HEK293T (cell line): ENCODE measurements around the gene MARCKS.
A peak's percentile ranks its signal among the peaks of the same experiment; 100 is the strongest.

Source experiments
- CTCF ChIA-PET: fragments of 350-600 bp; formaldehyde crosslinking; extraction: SDS; loops from one replicate; lab custom pipeline; 2021; ENCODE audit warnings: antibody characterized with exemption, inconsistent platforms; lab: Yijun Ruan, JAX
- POLR2A ChIA-PET: fragments of 350-600 bp; formaldehyde crosslinking; extraction: SDS; loops from one replicate; lab custom pipeline; 2020; ENCODE audit warnings: antibody characterized with exemption, inconsistent platforms; lab: Yijun Ruan, JAX
- DNase-seq: peaks from one replicate; pipeline ENCODE4 v3.0.0; 2012; ENCODE audit warnings: mixed read lengths; ENCODE audit errors: extremely low spot score
- ARNT ChIP-seq: fragments of 450-650 bp; IDR thresholded peaks from 2 replicates; pipeline ENCODE4 v1.6.1; 2017; ENCODE audit warnings: mild to moderate bottlenecking
- BHLHE40 ChIP-seq: fragments of 450-650 bp; IDR thresholded peaks from 2 replicates; pipeline ENCODE4 v1.6.1; 2016; ENCODE audit warnings: mild to moderate bottlenecking, moderate library complexity, borderline replicate concordance
- CTBP1 ChIP-seq: fragments of 450-650 bp; IDR thresholded peaks from 2 replicates; pipeline ENCODE4 v1.6.1; 2016; ENCODE audit warnings: borderline replicate concordance
- ELF4 ChIP-seq: fragments of 450-650 bp; IDR thresholded peaks from 2 replicates; pipeline ENCODE4 v1.6.1; 2017; ENCODE audit warnings: antibody characterized with exemption
- FOXA1 ChIP-seq: fragments of 450-650 bp; IDR thresholded peaks from 2 replicates; pipeline ENCODE4 v1.6.1; 2016; ENCODE audit warnings: mild to moderate bottlenecking
- FOXK2 ChIP-seq: fragments of 450-650 bp; IDR thresholded peaks from 2 replicates; pipeline ENCODE4 v1.6.1; 2016; ENCODE audit warnings: mild to moderate bottlenecking
- FOXM1 ChIP-seq: fragments of 450-650 bp; IDR thresholded peaks from 2 replicates; pipeline ENCODE4 v1.6.1; 2017; ENCODE audit warnings: mild to moderate bottlenecking, borderline replicate concordance
- HDGF ChIP-seq: fragments of 450-650 bp; IDR thresholded peaks from 2 replicates; pipeline ENCODE4 v1.6.1; 2017; ENCODE audit warnings: antibody characterized with exemption, borderline replicate concordance
- L3MBTL2 ChIP-seq: fragments of 450-650 bp; conservative IDR thresholded peaks from 2 replicates; pipeline ENCODE4 v1.6.1; 2016; ENCODE audit warnings: mild to moderate bottlenecking
- LEF1 ChIP-seq: fragments of 450-650 bp; IDR thresholded peaks from 2 replicates; pipeline ENCODE4 v1.6.1; 2017; ENCODE audit warnings: mild to moderate bottlenecking, borderline replicate concordance
- NFRKB ChIP-seq: fragments of 450-650 bp; IDR thresholded peaks from 2 replicates; pipeline ENCODE4 v1.6.1; 2016; ENCODE audit warnings: mild to moderate bottlenecking, moderate library complexity
- SP1 ChIP-seq: fragments of 450-650 bp; IDR thresholded peaks from 2 replicates; pipeline ENCODE4 v1.6.1; 2017
- SUZ12 ChIP-seq: fragments of 450-650 bp; IDR thresholded peaks from 2 replicates; pipeline ENCODE4 v1.6.1; 2016; ENCODE audit warnings: mild to moderate bottlenecking
- TARDBP ChIP-seq: fragments of 450-650 bp; IDR thresholded peaks from 2 replicates; pipeline ENCODE4 v1.6.1; 2016
- ZNF384 ChIP-seq: fragments of 450-650 bp; IDR thresholded peaks from 2 replicates; pipeline ENCODE4 v1.6.1; 2016
- TF ChIP-seq, protein P1 (sequence below): fragments of 450-650 bp; IDR thresholded peaks from 2 replicates; pipeline ENCODE4 v1.6.1; 2016

The MARCKS gene, protein sequence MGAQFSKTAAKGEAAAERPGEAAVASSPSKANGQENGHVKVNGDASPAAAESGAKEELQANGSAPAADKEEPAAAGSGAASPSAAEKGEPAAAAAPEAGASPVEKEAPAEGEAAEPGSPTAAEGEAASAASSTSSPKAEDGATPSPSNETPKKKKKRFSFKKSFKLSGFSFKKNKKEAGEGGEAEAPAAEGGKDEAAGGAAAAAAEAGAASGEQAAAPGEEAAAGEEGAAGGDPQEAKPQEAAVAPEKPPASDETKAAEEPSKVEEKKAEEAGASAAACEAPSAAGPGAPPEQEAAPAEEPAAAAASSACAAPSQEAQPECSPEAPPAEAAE

DNA sequence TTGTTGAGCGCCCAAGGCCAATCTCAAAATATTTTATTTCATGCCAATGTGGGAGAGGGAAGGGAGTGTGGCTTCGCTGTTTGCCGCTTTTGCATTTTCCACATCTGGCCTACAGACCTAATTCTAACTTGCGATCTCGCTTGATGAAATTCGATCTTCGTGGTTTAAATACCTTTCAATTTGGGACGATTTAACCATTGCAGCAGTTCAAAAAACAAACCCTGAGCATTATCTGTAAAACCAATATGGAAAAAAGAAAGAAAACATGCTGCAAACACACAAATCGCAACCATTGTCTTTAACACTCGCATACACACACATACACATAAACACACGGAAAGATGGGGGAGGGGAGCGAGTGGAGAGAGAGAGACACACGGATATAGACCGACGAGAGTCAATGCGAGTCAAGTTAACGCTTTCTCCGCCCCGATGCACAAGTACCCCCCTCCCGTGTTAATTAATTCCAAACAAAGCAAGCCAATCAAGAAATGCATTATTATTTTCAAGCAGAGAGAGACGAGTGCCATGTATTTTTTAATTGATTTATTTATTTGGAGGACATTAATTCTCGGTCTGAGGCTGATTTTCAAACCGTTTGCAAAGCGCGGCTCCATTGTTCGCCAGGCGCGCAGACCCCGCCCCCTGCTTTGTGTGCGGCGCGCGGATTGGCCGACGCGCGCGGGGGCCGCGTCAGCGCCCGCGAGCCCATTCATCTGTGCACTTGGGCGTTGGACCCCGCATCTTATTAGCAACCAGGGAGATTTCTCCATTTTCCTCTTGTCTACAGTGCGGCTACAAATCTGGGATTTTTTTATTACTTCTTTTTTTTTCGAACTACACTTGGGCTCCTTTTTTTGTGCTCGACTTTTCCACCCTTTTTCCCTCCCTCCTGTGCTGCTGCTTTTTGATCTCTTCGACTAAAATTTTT is at the start of gene MARCKS:
Gene MARCKS, plus strand, starts transcription at position 721 of the 931 bp plus-strand sequence. CDS start 401 bp downstream, outside the sequence.
- DNase-seq: peak; percentile 80
- POLR2A ChIA-PET: interaction anchor here (1.0 to 3.0 kb wide), 3 partner anchors 10 to 35 kb away, joined by 4 to 13 read pairs (median 5); no protein-coding TSS in a partner anchor

DNA sequence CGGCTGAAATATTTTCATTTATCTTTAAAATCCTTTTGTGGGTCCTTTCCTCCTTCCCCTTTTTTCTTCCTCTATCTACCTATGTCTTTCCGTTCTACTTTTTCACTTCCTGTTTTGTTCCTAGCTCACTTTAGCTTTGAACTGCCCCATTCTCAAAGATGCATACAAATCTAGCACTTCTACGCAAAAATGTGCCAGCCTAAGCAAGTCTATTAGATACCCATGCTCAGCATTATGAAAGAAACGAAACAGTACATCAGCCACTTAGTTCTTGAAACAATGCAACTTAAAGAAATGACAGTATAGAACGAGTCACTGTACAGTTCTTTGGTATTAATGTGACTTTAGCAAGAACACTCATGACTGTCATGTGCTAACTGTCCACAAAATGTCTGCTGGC is 47.3 kb upstream of the MARCKS start:
- DNase-seq: no peak
- POLR2A ChIA-PET: no interaction called here
- no peak for TF ChIP-seq SUZ12
- TF ChIP-seq L3MBTL2: no peak
- no peak for TF ChIP-seq FOXK2
- TF ChIP-seq FOXM1: no peak
- TF ChIP-seq BHLHE40: no peak
- TF ChIP-seq, protein P1, sequence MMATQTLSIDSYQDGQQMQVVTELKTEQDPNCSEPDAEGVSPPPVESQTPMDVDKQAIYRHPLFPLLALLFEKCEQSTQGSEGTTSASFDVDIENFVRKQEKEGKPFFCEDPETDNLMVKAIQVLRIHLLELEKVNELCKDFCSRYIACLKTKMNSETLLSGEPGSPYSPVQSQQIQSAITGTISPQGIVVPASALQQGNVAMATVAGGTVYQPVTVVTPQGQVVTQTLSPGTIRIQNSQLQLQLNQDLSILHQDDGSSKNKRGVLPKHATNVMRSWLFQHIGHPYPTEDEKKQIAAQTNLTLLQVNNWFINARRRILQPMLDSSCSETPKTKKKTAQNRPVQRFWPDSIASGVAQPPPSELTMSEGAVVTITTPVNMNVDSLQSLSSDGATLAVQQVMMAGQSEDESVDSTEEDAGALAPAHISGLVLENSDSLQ: no peak
- TF ChIP-seq HDGF: no peak
- no peak for TF ChIP-seq ELF4
- TF ChIP-seq SP1: no peak
- CTCF ChIA-PET: no interaction called here

More for the DNA sequence above, at the start of gene MARCKS:
- peak; percentile 78 for TF ChIP-seq L3MBTL2
- TF ChIP-seq ZNF384: no peak
- TF ChIP-seq HDGF: no peak
- TF ChIP-seq CTBP1: peak; percentile 85
- no peak for TF ChIP-seq NFRKB
- CTCF ChIA-PET: interaction anchor here (1.4 kb wide), 1 partner anchor 367 kb away, joined by 3 read pairs; no protein-coding TSS in a partner anchor

DNA sequence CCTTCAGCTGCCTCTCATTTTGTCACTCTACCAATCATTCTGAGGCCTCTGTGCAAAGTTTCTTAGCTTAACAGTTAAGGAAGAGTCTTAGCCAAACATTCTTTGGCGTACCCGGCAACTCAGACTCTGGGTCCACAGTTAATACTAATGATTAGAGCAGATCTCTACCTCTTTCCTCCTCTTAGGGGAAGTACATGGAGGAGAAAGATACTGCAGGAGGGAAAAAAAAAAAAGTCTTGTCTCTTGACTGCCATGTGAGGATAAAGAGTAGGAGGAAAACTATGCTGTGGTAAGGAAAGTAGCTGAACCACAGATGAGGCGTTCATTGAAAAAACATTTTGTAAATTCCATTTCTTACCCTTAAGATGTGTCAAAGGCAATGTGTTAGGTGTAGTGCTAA is 44.0 kb upstream of the MARCKS start:
- TF ChIP-seq ELF4 (no peak), FOXA1 (no peak), ZNF384 (no peak), TARDBP (no peak), NFRKB (no peak), FOXK2 (no peak), ARNT (no peak), FOXM1 (no peak), CTBP1 (no peak), BHLHE40 (no peak), LEF1 (no peak)
- no peak for DNase-seq
- POLR2A ChIA-PET: no interaction called here
- CTCF ChIA-PET: no interaction called here

DNA sequence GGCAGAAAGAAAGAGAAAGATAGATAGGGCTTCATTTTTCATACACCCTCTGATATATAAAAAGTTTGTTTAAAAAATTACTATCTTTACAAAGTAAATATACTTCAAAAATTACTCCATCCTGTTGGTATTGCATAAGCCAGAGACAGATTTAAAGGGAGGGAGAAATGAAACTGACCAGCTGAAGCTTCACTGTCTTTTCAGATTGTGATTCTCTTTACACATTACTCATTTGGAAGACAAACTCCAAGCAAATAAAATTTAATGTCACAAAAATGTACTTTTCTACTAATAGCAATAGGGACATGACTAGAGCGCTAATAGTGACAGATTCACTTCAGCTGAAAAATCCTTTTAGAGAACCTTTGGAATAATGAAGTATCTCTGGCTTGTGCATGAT is 38.6 kb upstream of the MARCKS start:
- TF ChIP-seq ELF4: no peak
- TF ChIP-seq L3MBTL2: no peak
- no peak for TF ChIP-seq CTBP1
- TF ChIP-seq FOXK2: no peak
- no peak for TF ChIP-seq LEF1
- TF ChIP-seq SP1: no peak
- TF ChIP-seq ARNT: no peak
- no peak for TF ChIP-seq FOXA1
- TF ChIP-seq TARDBP: no peak
- no peak for TF ChIP-seq ZNF384
- TF ChIP-seq BHLHE40: no peak
- ChIA-PET POLR2A (no interaction called here), CTCF (no interaction called here)
- DNase-seq: no peak

DNA sequence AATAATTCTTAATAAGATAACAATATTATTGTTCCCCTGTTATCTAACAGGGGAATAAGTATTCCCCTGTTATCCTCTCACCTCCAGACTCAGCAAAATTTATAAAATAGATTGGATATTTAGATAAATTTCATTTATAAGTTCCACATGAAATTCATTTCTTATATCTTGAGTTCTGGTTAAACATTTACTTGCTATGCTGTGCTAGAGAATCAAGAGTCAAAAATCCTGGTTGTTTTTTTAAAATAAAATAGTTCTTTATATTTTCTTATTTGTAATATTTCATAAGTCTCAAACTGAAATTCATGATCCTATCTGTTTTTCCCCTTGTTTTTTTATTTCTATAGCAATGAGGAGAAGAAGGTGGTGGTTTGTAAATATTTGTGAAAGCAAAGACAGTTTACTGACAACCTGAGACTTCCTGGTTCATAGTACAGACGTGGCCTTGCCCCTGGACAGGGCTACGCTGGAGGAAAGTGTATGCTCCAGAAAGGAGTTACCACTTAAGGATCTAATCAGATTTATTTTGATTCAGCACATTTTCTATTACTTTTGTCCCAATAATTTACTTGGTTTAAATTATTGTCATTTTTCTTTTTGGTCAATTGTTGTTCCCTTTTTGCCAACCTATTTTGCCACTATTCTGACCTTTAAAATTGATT is 37.8 kb upstream of the MARCKS start:
- TF ChIP-seq ARNT: no peak
- no peak for TF ChIP-seq SUZ12
- no peak for TF ChIP-seq SP1
- no peak for TF ChIP-seq FOXM1
- TF ChIP-seq FOXA1: no peak
- no peak for TF ChIP-seq TARDBP
- TF ChIP-seq NFRKB: no peak
- TF ChIP-seq, protein P1: no peak
- no peak for TF ChIP-seq ZNF384
- TF ChIP-seq CTBP1: no peak
- no peak for TF ChIP-seq L3MBTL2
- TF ChIP-seq ELF4: no peak
- CTCF ChIA-PET: no interaction called here
- POLR2A ChIA-PET: no interaction called here
- DNase-seq: no peak

DNA sequence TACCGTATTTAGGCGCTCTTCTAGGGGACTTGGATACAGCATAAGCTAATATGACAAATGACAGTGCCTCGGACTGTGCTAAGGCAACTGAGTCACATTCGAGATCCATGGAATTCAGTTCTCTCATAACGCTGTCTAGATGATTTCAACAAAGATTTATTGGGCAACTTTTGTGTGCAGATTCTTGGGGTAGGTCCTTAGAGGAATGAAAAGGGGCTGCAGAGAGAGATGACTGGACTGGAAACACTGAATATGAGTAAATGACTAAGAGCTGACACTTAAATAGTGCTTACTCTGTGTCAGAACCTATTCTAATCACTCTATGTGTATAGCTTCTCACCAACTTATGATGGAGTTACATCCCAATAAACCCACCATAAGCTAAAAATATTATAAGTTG is 36.4 kb upstream of the MARCKS start:
- POLR2A ChIA-PET: interaction anchor here (1.5 kb wide), 1 partner anchor 35 kb away, joined by 4 read pairs; no protein-coding TSS in a partner anchor
- CTCF ChIA-PET: interaction anchor here (0.8 kb wide), 1 partner anchor 10 kb away, joined by 4 read pairs; no protein-coding TSS in a partner anchor

More for the DNA sequence above, 36.4 kb upstream of the MARCKS start:
- no peak for TF ChIP-seq HDGF
- no peak for TF ChIP-seq CTBP1
- TF ChIP-seq, protein P1: no peak
- no peak for TF ChIP-seq ELF4
- no peak for TF ChIP-seq TARDBP
- no peak for TF ChIP-seq FOXM1
- TF ChIP-seq SP1: no peak
- no peak for TF ChIP-seq ARNT
- TF ChIP-seq BHLHE40: no peak
- no peak for DNase-seq
